Middle frontal gyrus (tissue), 1 donor: ENCODE results near the gene SLC13A3.

Experiments used
- DNase-seq: peaks from one replicate; pipeline ENCODE4 v3.0.0-alpha.2; 2015; ENCODE audit warnings: low spot score; ENCODE audit errors: extremely low spot score

Gene SLC13A3

GRCh38 chr20:46580613-46581205 is 70.5 kb downstream of the SLC13A3 start:
- no peak for DNase-seq

DNA sequence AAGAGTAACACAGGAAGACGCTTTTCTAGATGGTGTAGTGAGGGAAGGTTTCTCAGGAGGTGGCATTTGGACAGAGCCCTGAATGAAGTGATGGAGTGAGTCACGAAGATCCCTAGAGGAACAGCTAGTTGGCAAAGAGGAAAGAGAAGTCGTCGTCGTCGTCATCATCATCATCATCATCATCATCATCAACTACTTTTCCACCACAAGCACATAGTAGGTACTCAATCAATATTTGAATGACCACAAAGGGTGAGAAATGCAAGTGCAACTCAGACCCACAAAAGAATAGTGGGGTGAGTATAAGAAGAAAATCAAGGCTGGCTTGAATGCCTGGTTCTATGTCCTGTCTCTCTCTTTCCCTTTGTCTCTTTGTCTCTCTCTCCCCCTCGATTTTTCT is 72.5 kb downstream of the SLC13A3 start:
- DNase-seq, result no peak

- DNase-seq, result no peak
Observed at GRCh38 chr20:46576774-46577395, 74.4 kb downstream of the SLC13A3 start.

- DNase-seq, result no peak
Observed at GRCh38 chr20:46575937-46576461, 75.3 kb downstream of the SLC13A3 start.

- no peak for DNase-seq
Observed at GRCh38 chr20:46575394-46575793, 75.9 kb downstream of the SLC13A3 start.

GRCh38 chr20:46573788-46574584 is 77.3 kb downstream of the SLC13A3 start:
- DNase-seq, result no peak

DNA sequence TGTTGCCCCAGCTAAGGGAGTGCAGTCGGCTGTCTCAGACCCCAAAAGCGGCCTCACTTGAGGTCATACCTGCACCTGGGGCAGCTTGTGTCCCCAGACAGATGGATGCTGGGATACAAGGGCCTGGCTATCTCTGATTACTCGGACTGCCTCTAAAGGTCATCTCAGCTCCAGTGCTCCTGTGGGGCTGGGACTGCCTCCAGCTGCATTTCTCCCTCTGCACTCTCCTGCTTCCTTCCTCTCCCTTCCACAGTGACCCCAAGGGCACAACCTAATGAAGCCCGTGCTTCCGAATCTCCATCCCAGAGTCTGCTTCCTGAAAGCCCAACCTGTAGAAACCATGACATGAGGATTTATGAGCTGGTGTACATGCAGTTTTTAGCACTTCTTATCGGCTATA is 78.0 kb downstream of the SLC13A3 start:
- no peak for DNase-seq

- DNase-seq, result no peak
Observed at GRCh38 chr20:46572790-46573189, 78.5 kb downstream of the SLC13A3 start.

DNA sequence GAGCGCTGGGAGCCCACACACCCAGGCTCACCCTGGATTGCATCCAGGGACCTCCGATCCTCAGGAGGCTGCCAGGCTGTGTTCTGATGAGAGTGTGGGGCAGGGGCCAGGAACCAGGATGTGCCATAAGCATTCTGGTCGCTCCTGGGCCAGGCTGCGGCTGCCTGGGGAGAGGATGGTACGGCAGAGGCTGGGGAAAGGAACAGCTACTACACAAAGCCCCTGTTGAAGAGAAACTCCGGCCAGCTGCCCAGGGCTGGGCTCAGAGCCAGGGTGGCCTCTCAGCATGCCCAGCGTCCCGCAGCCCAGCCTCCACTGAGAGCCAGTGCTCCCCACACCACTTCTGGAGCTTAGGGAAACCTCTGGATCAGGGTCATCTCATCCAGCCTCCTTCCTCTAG is 79.1 kb downstream of the SLC13A3 start:
- DNase-seq, result peak; percentile 71

DNA sequence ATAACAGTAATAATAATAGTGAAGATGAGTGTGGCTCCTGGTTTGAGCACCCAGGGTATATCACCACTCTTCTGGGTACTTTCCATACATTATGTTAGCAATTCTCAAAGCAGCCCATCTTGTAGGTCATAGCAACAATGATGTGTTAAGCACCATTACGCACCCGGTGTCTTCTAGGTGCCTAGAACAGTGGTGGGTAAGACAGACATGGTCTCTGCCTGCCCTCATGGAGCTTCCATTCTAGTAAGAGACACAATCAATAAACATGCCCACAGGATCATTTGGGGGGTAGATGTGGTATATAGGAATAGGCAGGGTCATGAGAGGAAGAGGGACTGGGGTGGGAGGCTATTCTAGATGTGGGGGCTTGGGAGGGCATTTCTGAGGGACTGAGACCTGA is 79.8 kb downstream of the SLC13A3 start:
- no peak for DNase-seq

GRCh38 chr20:46570956-46571355 is 80.3 kb downstream of the SLC13A3 start:
- no peak for DNase-seq

DNA sequence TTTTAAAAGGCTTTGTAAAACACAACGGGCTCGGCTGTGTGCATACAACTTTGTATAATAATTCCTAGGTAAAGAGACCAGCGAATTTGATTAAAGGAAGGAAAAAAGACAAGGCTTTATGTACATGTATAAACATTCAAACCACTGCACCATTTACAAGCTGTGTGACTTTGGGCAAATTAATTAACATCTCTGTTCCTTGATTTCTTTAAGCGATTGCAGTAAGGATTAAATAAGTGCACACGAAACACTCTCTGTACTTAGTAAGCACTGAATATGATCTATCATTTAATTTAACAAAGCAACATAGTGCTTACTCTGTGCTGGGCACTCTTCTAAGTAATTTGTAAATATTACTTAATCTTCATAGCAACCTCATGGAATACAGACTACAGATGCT is 81.3 kb downstream of the SLC13A3 start:
- DNase-seq, result no peak

DNA sequence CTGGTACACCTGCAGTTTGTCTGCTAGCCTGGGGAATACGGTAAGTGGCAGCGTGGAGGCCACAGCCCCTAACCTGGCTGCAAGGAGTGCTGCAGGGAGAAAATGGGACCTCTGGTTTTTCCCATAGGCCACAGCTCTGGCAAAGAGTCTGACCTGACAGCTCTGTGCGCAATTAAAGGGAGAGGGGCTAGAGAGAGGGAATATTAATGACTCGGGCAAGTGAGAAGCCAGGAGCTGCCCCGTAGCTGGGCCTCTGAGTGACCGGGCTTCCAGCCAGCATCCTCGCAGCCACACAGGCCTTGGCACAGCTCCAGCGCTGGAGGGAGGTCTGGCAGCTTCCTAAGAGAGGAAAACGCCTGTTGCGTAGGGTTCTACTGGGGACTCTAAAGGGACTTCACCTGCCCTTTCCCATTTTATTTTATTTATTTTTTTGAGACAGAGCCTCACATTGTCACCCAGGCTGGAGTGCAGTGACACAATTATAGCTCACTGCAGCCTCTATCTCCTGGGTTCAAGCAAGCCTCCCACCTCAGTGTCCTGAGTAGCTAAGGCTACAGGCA is 82.6 kb downstream of the SLC13A3 start:
- DNase-seq, result peak; percentile 91

- no peak for DNase-seq
Observed at GRCh38 chr20:46566125-46566524, 85.1 kb downstream of the SLC13A3 start.

DNA sequence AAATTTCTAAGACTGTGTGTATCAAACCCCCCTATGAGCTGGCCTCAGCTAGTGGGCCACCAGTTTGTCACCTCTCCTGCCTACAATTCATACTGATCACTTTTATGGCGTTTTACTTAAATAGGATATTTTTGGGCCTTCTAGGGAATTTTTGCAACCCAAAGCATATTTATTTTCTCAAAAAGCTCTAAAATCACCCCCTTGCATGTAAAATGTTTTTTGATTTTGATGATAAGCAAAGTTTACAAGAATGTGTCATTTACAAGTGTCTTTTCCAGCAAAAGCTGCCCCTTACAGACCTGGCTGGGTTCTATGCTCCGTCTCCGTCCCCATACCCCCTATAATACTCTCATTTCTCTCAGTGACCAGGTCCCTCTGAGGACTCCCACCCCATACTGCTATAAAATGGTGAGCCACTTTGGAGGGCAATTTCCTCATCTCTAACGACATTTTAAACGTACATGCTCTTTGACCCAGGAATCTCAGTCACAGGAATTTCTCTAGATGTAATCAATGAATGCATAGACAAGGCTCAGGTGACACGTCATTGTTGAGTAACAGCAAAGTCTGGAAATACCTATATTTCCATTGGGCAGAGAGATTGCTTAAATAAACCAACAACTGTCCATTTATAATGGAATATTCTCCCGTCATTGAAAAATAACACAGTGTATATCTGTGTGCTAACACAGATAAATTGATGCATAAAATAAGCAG is 86.9 kb downstream of the SLC13A3 start:
- no peak for DNase-seq

GRCh38 chr20:46563860-46564221 is 87.4 kb downstream of the SLC13A3 start:
- DNase-seq, result no peak

DNA sequence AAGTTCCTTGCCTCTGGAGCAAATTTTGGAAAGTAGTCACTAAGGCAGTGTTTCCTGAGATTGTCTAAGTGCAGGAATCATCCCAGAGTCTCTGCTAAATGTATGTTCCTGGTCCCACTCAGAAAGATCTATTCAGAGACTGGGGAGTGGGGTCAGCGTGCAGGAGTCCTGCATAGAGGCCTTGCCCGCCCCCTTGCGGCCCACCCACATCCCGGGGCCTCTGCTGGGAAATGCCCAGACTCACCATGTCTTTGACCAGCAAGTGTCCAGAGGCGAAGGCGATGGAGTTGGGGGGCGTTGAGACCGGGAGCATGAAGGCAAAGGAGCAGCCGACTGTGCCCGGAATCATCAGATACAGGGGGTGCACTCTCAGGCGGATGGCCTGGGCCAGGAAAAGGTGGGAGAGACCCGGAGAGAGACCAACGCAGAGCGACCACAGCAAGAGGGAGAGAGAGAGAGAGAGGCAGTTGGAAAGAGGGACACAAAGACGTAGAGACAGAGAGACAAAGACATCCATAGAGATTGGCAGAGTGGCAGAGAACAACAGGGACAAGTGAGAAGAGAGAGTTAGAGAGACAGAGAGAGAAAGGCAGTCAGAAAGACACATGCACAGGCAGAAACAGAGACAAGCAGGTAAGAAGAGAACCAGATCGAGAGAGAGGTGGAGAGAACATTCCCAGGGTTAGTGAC is 87.9 kb downstream of the SLC13A3 start:
- no peak for DNase-seq

GRCh38 chr20:46562373-46563169 is 88.7 kb downstream of the SLC13A3 start:
- peak; percentile 62 for DNase-seq

GRCh38 chr20:46562009-46562372 is 89.3 kb downstream of the SLC13A3 start:
- no peak for DNase-seq
